Measurements from ENCODE around the gene NR4A1. TPM values are rescaled to one million over a fixed set of nuclear protein-coding genes. Genes with fewer than 3 reads are reported as not detected.

NR4A1 gene
- total RNA-seq (143 TPM), polyA plus RNA-seq (under 1 TPM; 0.22 to 0.54 (median 0.47) TPM)

DNA sequence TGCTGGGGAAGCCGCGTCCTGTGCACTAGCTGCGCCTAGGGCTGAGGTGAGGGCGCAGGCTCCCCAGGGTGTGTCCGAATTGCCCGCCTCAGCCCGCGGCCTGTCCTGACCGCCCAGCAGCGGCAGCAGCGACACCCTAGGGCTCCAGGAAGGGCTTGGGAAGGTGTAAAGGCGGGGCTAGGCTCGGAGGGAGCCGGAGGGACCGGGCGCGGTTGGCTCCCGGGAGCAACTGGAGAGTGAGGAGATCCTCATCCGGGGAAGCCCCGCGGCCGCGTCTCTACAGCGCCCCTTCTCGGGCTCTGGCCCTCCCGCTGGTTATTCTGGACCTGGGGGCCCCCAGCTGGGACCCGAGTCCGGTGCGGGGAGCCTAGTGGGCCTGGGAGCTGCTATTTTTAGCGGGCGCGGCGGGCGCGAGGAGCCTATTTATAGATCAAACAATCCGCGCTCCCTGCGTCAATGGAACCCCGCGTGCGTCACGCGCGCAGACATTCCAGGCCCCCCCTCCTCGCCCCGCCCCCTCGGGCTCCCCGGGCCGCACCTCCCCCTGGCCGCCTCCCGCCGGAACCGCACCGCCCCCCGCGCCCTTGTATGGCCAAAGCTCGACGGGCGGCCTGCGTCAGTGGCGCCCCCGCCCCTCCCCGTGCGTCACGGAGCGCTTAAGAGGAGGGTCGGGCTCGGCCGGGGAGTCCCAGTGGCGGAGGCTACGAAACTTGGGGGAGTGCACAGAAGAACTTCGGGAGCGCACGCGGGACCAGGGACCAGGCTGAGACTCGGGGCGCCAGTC, at the start of gene NR4A1:
TSS of gene NR4A1 (plus strand) at position 685 of the 784 bp plus-strand sequence. CDS start 2,887 bp downstream, outside the sequence.
- Histone ChIP-seq H3K36me3 (ENCODE audit: control insufficient read depth, insufficient read depth, low read length) (no peaks in the 10 kb centered on the region), H3K27me3 (ENCODE audit: control insufficient read depth, insufficient read depth, low read length) (no peaks in the 10 kb centered on the region), H3K4me1 (ENCODE audit: control insufficient read depth, insufficient read depth, low read length, poor library complexity, severe bottlenecking) (peaks cover 26% of the 10 kb centered on the region), H3K27ac (ENCODE audit: insufficient read depth, low read length, poor library complexity, severe bottlenecking) (peak within 1 kb of the TSS; percentile 96), H3K4me3 (ENCODE audit: low read depth, low read length) (peak within 1 kb of the TSS; percentile 84), H3K9me3 (ENCODE audit: control insufficient read depth in 2 of 2, low read length in 2 of 2) (no peaks in the 10 kb centered on the region)
- peak within 1 kb of the TSS; percentile 98 to 100 (median 99) for H3K27ac Mint-ChIP-seq
- H3K4me3 Mint-ChIP-seq, result peak within 1 kb of the TSS; percentile 94 to 99 (median 98)
- no peaks in the 10 kb centered on the region for H3K36me3 Mint-ChIP-seq
- no peaks in the 10 kb centered on the region for H3K9me3 Mint-ChIP-seq
- H3K4me1 Mint-ChIP-seq, result peaks cover 0 to 38% (median 25%) of the 10 kb centered on the region in 4 donors
- ATAC-seq (ENCODE audit: low read depth in 2 of 2) (peak; percentile 89 to 90), DNase-seq (peak; percentile 96 to 100 (median 98))
- peaks cover 7% of the 10 kb centered on the region for H3K27me3 Mint-ChIP-seq

DNA sequence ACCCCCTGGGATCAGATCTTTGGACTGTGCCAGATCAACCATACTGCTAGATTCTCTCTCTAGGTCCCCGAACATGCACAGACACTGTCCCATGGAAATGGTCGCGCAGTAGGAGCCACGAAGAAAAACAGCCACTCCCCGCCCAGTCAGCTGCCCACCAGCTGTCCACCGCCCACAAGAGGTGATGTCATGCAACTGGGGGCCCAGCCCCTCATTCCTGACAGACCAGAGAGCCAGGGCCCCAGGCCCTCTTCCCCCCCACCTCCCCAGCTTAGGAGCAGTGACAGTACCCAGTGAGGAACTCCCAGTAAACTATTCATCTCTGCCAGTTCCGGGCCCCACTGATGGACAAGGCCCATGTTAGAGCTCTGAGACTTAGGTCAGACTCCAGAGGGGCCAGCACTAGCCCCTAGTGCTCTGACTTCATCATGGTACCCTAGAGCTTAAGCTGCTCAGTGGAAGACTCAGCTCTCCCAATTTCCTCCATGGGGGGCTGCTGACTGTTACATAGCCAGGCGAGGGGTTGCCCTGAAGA, 48.2 kb upstream of the NR4A1 start:
- Mint-ChIP-seq H3K9me3 (no peaks in the 10 kb centered on the region), H3K4me1 (peaks cover 0 to 15% (median 12%) of the 10 kb centered on the region in 4 donors), H3K27ac (peak overlapping the region in 1 of 3 donors; percentile 55), H3K27me3 (peaks cover 28% of the 10 kb centered on the region), H3K4me3 (peak overlapping the region in 1 of 4 donors; percentile 49), H3K36me3 (peaks cover 3% of the 10 kb centered on the region)
- Histone ChIP-seq H3K27ac (ENCODE audit: insufficient read depth, low read length, poor library complexity, severe bottlenecking) (no peak overlapping the region), H3K4me1 (ENCODE audit: control insufficient read depth, insufficient read depth, low read length, poor library complexity, severe bottlenecking) (peaks cover 18% of the 10 kb centered on the region), H3K9me3 (ENCODE audit: control insufficient read depth in 2 of 2, low read length in 2 of 2) (no peaks in the 10 kb centered on the region), H3K36me3 (ENCODE audit: control insufficient read depth, insufficient read depth, low read length) (no peaks in the 10 kb centered on the region), H3K4me3 (ENCODE audit: low read depth, low read length) (no peak overlapping the region), H3K27me3 (ENCODE audit: control insufficient read depth, insufficient read depth, low read length) (no peaks in the 10 kb centered on the region)
- ATAC-seq (ENCODE audit: low read depth in 2 of 2) (no peak), DNase-seq (no peak)

DNA sequence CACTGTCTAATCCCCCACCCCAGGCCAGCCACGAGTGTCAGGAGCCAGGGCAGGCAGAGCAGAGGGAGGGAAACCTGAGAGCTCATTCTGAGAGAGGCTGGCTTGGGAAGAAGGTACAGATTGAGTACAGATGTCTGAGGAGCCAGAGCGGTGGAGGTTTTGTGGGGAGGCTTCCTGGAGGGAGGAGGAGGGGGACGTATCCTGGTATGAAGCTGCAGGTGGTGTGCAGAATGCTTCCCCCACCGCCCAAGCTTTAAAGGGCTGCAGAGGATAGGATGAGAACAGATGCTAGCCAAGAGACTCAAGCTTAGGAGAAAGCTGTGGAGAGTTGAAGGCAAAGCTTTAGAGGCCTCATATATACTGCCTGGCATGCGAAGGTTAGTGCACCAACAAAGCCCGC, 47.7 kb upstream of the NR4A1 start:
- no peaks in the 10 kb centered on the region for H3K9me3 ChIP-seq (ENCODE audit: control insufficient read depth in 2 of 2, low read length in 2 of 2)
- H3K4me3 ChIP-seq (ENCODE audit: low read depth, low read length), result no peak overlapping the region
- H3K27me3 ChIP-seq (ENCODE audit: control insufficient read depth, insufficient read depth, low read length), result no peaks in the 10 kb centered on the region
- Mint-ChIP-seq H3K36me3 (peaks cover 3% of the 10 kb centered on the region), H3K9me3 (no peaks in the 10 kb centered on the region), H3K27ac (no peak overlapping the region), H3K4me1 (peaks cover 0 to 20% (median 16%) of the 10 kb centered on the region in 4 donors), H3K27me3 (peaks cover 33% of the 10 kb centered on the region), H3K4me3 (peak overlapping the region in 1 of 4 donors; percentile 49)
- no peaks in the 10 kb centered on the region for H3K36me3 ChIP-seq (ENCODE audit: control insufficient read depth, insufficient read depth, low read length)
- DNase-seq (no peak), ATAC-seq (ENCODE audit: low read depth in 2 of 2) (no peak)
- peaks cover 20% of the 10 kb centered on the region for H3K4me1 ChIP-seq (ENCODE audit: control insufficient read depth, insufficient read depth, low read length, poor library complexity, severe bottlenecking)
- H3K27ac ChIP-seq (ENCODE audit: insufficient read depth, low read length, poor library complexity, severe bottlenecking), result no peak overlapping the region

DNA sequence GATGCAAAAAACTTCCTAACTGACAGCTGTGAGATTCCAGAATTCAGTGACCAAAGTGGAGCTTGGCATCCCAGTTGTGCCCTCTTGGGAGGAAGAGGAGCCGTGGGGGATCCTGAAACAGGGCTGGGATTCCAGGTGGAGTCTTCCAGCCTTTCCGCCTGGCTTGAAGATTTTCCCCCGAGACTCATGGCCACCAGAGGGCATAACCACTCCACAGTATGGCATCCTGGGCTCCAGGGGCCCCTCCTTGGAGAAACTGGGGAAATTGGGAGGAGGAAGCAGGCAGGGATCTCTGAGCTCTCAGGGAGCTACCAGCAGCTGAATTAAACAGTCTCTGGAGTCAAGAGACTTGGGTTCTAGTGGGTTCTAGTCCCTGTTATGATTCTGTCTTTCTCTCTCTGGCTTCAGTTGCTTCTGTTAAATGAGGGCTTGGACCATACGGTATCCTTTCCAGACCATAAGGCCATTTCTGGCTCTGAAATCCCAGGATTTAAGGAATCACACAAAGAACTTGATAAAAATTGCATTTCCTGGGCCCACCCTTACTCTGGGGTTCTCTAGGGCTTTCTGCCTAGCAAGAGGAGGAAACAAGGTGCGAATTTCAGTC, 47.1 kb upstream of the NR4A1 start:
- H3K27ac ChIP-seq (ENCODE audit: insufficient read depth, low read length, poor library complexity, severe bottlenecking), result no peak overlapping the region
- no peaks in the 10 kb centered on the region for H3K36me3 ChIP-seq (ENCODE audit: control insufficient read depth, insufficient read depth, low read length)
- ATAC-seq (ENCODE audit: low read depth in 2 of 2) (no peak), DNase-seq (no peak)
- Mint-ChIP-seq H3K9me3 (no peaks in the 10 kb centered on the region), H3K27me3 (peaks cover 33% of the 10 kb centered on the region), H3K4me3 (peak overlapping the region in 1 of 4 donors; percentile 49), H3K36me3 (peaks cover 3% of the 10 kb centered on the region), H3K27ac (peak overlapping the region in 1 of 3 donors; percentile 32), H3K4me1 (peaks cover 0 to 20% (median 16%) of the 10 kb centered on the region in 4 donors)
- H3K4me3 ChIP-seq (ENCODE audit: low read depth, low read length), result no peak overlapping the region
- no peaks in the 10 kb centered on the region for H3K27me3 ChIP-seq (ENCODE audit: control insufficient read depth, insufficient read depth, low read length)
- peaks cover 20% of the 10 kb centered on the region for H3K4me1 ChIP-seq (ENCODE audit: control insufficient read depth, insufficient read depth, low read length, poor library complexity, severe bottlenecking)
- no peaks in the 10 kb centered on the region for H3K9me3 ChIP-seq (ENCODE audit: control insufficient read depth in 2 of 2, low read length in 2 of 2)

DNA sequence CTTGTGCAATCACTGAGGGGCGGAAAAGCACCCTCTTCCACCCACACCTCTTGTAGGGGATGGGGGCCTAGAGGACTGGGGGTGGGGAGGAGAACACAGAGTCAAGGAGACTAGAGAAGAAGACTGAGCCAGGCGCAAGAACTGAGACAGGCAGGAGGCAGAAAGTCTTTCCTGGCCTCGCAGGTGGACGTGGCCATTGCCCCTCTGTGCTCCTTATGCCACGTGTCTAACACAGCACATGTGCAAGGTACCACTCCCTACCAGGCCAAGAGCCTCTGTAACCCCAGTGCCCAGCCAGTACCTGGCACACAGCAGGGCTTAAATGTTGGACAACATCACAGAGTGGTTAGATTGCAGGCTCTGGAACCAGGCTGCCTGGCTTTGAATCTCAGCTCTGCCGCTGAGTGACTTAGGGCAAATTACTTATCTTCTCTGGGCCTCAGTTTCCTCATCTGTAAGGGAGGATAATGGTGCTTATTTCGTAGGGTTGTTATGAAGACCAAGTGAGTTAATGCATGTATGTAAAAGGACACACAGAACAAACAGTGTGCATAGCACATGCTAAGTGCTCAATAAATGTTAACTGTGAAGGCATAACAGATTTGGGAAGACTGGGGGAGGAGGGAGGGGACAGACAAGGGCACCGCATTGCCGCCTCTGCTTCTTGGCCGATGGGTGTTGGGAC, 45.9 kb upstream of the NR4A1 start:
- Histone ChIP-seq H3K4me1 (ENCODE audit: control insufficient read depth, insufficient read depth, low read length, poor library complexity, severe bottlenecking) (peaks cover 20% of the 10 kb centered on the region), H3K9me3 (ENCODE audit: control insufficient read depth in 2 of 2, low read length in 2 of 2) (no peaks in the 10 kb centered on the region), H3K27ac (ENCODE audit: insufficient read depth, low read length, poor library complexity, severe bottlenecking) (no peak overlapping the region), H3K36me3 (ENCODE audit: control insufficient read depth, insufficient read depth, low read length) (no peaks in the 10 kb centered on the region), H3K4me3 (ENCODE audit: low read depth, low read length) (no peak overlapping the region), H3K27me3 (ENCODE audit: control insufficient read depth, insufficient read depth, low read length) (no peaks in the 10 kb centered on the region)
- no peaks in the 10 kb centered on the region for H3K36me3 Mint-ChIP-seq
- peaks cover 33% of the 10 kb centered on the region for H3K27me3 Mint-ChIP-seq
- peaks cover 0 to 20% (median 13%) of the 10 kb centered on the region in 4 donors for H3K4me1 Mint-ChIP-seq
- peak overlapping the region in 2 of 3 donors; percentile 18 to 71 for H3K27ac Mint-ChIP-seq
- DNase-seq, result no peak
- H3K4me3 Mint-ChIP-seq, result peak overlapping the region; percentile 66 to 91 (median 80)
- ATAC-seq (ENCODE audit: low read depth in 2 of 2), result no peak
- H3K9me3 Mint-ChIP-seq, result no peaks in the 10 kb centered on the region

DNA sequence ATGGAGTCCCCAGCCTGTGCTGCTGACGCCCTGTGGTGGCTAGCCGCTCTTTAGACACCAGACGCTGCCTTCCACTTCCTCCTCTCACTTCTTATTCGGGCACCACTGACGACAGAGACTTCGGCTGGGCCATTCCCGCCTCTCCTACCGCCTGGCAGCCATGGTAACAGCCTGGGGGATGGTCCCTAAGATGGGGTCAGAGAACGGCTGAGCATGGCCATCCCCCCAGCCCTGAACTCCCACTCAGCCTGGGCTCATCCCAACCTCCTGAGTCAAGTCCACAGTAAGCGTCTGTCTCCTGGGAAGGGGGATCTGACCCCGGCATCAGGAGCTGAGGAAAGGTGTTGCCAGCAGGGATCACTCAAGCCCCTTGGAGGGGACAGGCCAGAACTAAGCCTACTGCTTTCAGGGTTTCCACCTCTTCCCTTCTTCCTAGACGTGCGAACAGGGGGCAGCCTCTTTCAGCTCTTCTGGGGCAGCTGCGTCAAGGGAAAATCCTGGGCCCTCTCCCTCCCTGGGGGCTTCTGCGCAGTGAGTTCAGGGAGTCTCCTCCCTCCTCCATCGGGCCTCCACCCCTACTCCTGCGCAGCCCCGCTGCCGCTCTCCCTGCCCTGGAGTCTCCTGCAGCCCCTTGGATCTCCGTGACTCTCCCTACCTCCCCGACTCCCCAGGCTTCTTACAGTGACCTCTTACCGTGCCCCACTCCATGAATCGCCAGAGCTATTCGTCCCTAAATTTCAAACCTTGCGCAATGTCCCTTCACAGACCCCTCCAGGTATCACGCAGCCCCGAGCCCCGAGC, 45.1 kb upstream of the NR4A1 start:
- Mint-ChIP-seq H3K4me1 (peaks cover 0 to 20% (median 13%) of the 10 kb centered on the region in 4 donors), H3K36me3 (peaks cover 4% of the 10 kb centered on the region), H3K9me3 (no peaks in the 10 kb centered on the region), H3K27me3 (peaks cover 33% of the 10 kb centered on the region), H3K4me3 (peak overlapping the region; percentile 79 to 92 (median 86)), H3K27ac (peak overlapping the region in 2 of 3 donors; percentile 62 to 71)
- Histone ChIP-seq H3K27me3 (ENCODE audit: control insufficient read depth, insufficient read depth, low read length) (no peaks in the 10 kb centered on the region), H3K36me3 (ENCODE audit: control insufficient read depth, insufficient read depth, low read length) (peaks cover 2% of the 10 kb centered on the region), H3K9me3 (ENCODE audit: control insufficient read depth in 2 of 2, low read length in 2 of 2) (no peaks in the 10 kb centered on the region), H3K4me3 (ENCODE audit: low read depth, low read length) (no peak overlapping the region), H3K27ac (ENCODE audit: insufficient read depth, low read length, poor library complexity, severe bottlenecking) (no peak overlapping the region), H3K4me1 (ENCODE audit: control insufficient read depth, insufficient read depth, low read length, poor library complexity, severe bottlenecking) (peaks cover 20% of the 10 kb centered on the region)
- DNase-seq, result no peak
- no peak for ATAC-seq (ENCODE audit: low read depth in 2 of 2)

DNA sequence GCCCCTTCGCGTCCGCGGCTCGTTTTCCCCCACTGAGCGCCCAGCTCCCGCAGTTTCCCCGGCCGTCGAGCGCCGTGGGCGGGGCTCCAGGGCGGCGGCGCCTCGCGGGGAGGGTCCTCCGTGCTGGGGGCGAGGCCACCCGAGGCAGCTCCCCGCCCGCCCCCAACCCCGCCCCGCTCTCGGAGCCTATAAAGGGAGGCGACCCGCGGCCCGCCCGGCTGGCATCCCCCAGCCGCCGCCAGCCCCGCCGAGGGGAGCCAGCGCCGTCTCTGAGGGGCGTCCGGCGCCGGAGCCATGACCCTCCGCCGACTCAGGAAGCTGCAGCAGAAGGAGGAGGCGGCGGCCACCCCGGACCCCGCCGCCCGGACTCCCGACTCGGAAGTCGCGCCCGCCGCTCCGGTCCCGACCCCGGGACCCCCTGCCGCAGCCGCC, 44.5 kb upstream of the NR4A1 start, which contains the start of gene TAMALIN:
TSS of gene TAMALIN (plus strand) at position 221 of the 432 bp plus-strand sequence. CDS start at position 295, 74 bp downstream.
- Mint-ChIP-seq H3K36me3 (peaks cover 7% of the 10 kb centered on the region), H3K4me3 (peak within 1 kb of the TSS; percentile 84 to 93 (median 92)), H3K27ac (peak within 1 kb of the TSS; percentile 60 to 94 (median 90)), H3K4me1 (peaks cover 0 to 20% (median 13%) of the 10 kb centered on the region in 4 donors), H3K27me3 (peaks cover 33% of the 10 kb centered on the region), H3K9me3 (no peaks in the 10 kb centered on the region)
- H3K4me3 ChIP-seq (ENCODE audit: low read depth, low read length), result no peak within 1 kb of the TSS
- H3K9me3 ChIP-seq (ENCODE audit: control insufficient read depth in 2 of 2, low read length in 2 of 2), result no peaks in the 10 kb centered on the region
- H3K4me1 ChIP-seq (ENCODE audit: control insufficient read depth, insufficient read depth, low read length, poor library complexity, severe bottlenecking), result peaks cover 20% of the 10 kb centered on the region
- DNase-seq, result peak; percentile 63 to 80 (median 78)
- peaks cover 2% of the 10 kb centered on the region for H3K36me3 ChIP-seq (ENCODE audit: control insufficient read depth, insufficient read depth, low read length)
- peak within 1 kb of the TSS; percentile 79 for H3K27ac ChIP-seq (ENCODE audit: insufficient read depth, low read length, poor library complexity, severe bottlenecking)
- peak; percentile 70 to 72 for ATAC-seq (ENCODE audit: low read depth in 2 of 2)
- H3K27me3 ChIP-seq (ENCODE audit: control insufficient read depth, insufficient read depth, low read length), result no peaks in the 10 kb centered on the region
